SK-N-SH (cell line): ENCODE measurements around the gene ANGPTL7. TPM values are rescaled to one million over a fixed set of nuclear protein-coding genes. Genes with fewer than 3 reads are reported as not detected.

ENCODE experiments used
- CTCF ChIA-PET: fragments of 300-600, 350-600 bp; formaldehyde crosslinking; extraction: SDS; loops from one replicate; lab custom pipeline; 2021; lab: Yijun Ruan, JAX
- POLR2A ChIA-PET: fragments of 350-600 bp; sonication (Branson Sonifier 250); formaldehyde crosslinking; extraction: SDS; loops from one replicate; lab custom pipeline; 2020; ENCODE audit warnings: antibody characterized with exemption, inconsistent platforms; lab: Yijun Ruan, JAX
- DNase-seq: peaks from one replicate; pipeline ENCODE4 v3.0.0; 2012
- H2AFZ ChIP-seq: fragments of 200-600 bp; sonication (generic); 2 replicates; pipeline ENCODE4 v1.8.1; 2016; ENCODE audit warnings: antibody characterized with exemption, mild to moderate bottlenecking, low read depth
- H3F3A ChIP-seq: fragments of 200-600 bp; sonication (generic); replicated peaks from 2 replicates; pipeline ENCODE3; 2016; ENCODE audit warnings: antibody characterized with exemption, mild to moderate bottlenecking; ENCODE audit not compliant: insufficient read depth
- H3K27ac ChIP-seq, 2 experiments: fragments of 200-500 bp in 1 of 2; fragments of 200-600 bp in 1 of 2; sonication (Bioruptor generic) in 1 of 2; sonication (generic), shearing (Covaris generic) in 1 of 2; 2 replicates each; pipeline versions ENCODE4 v1.5.1 to v1.6.1; 2014 to 2016; ENCODE audit warnings: low read depth in 2 of 2, inconsistent platforms in 1 of 2, low read length in 1 of 2, mild to moderate bottlenecking in 1 of 2, mixed read lengths in 1 of 2
- H3K27me3 ChIP-seq: fragments of 200-600 bp; sonication (generic), shearing (Covaris generic); 2 replicates; pipeline ENCODE4 v1.6.1; 2016; ENCODE audit warnings: mixed run types; ENCODE audit not compliant: insufficient read depth
- H3K36me3 ChIP-seq, 2 experiments: fragments of 200-500 bp in 1 of 2; fragments of 200-600 bp in 1 of 2; sonication (Bioruptor generic) in 1 of 2; sonication (generic) in 1 of 2; replicated peaks in 1 of 2; 2 replicates each; pipeline versions ENCODE3 to v1.5.1; 2014 to 2016; ENCODE audit warnings: low read length in 1 of 2, mild to moderate bottlenecking in 1 of 2; ENCODE audit not compliant: insufficient read depth in 2 of 2, control insufficient read depth in 1 of 2
- H3K4me1 ChIP-seq, 2 experiments: fragments of 200-500 bp in 1 of 2; fragments of 200-600 bp in 1 of 2; sonication (Bioruptor generic) in 1 of 2; sonication (generic), shearing (Covaris generic) in 1 of 2; 2 replicates each; pipeline versions ENCODE4 v1.5.1 to v1.6.1; 2014 to 2016; ENCODE audit warnings: low read depth in 1 of 2, low read length in 1 of 2, mixed run types in 1 of 2; ENCODE audit not compliant: insufficient read depth in 2 of 2, control insufficient read depth in 1 of 2
- H3K4me2 ChIP-seq: fragments of 200-600 bp; sonication (generic), shearing (Covaris generic); 2 replicates; pipeline ENCODE4 v1.6.1; 2017; ENCODE audit warnings: mixed run types
- H3K4me3 ChIP-seq, 2 experiments: fragments of 200-500 bp in 1 of 2; fragments of 200-600 bp in 1 of 2; sonication (Bioruptor generic) in 1 of 2; sonication (generic), shearing (Covaris generic) in 1 of 2; 2 replicates each; pipeline versions ENCODE4 v1.5.1 to v1.8.1; 2014 to 2016; ENCODE audit warnings: low read depth in 2 of 2, inconsistent platforms in 1 of 2, low read length in 1 of 2, mild to moderate bottlenecking in 1 of 2, mixed read lengths in 1 of 2, moderate library complexity in 1 of 2
- H3K79me2 ChIP-seq: fragments of 200-600 bp; sonication (generic); 2 replicates; pipeline ENCODE4 v1.8.1; 2017; ENCODE audit warnings: mild to moderate bottlenecking; ENCODE audit not compliant: insufficient read depth
- H3K9ac ChIP-seq: fragments of 200-600 bp; sonication (generic); 2 replicates; pipeline ENCODE4 v1.6.1; 2017; ENCODE audit warnings: mixed run types
- H3K9me2 ChIP-seq: fragments of 200-600 bp; sonication (generic); 2 replicates; pipeline ENCODE4 v1.6.1; 2017; ENCODE audit warnings: mixed run types
- H3K9me3 ChIP-seq: fragments of 200-600 bp; sonication (generic); 2 replicates; pipeline ENCODE4 v1.6.1; 2017; ENCODE audit warnings: mixed run types, mild to moderate bottlenecking, moderate library complexity
- H4K20me1 ChIP-seq: fragments of 200-600 bp; sonication (generic); 2 replicates; pipeline ENCODE4 v1.6.1; 2017; ENCODE audit warnings: mild to moderate bottlenecking, mixed run types; ENCODE audit not compliant: insufficient read depth
- ELF1 ChIP-seq: IDR thresholded peaks from 2 replicates; pipeline ENCODE4 v1.4.0; 2012
- EZH2phosphoT487 ChIP-seq: fragments of 200-600 bp; sonication (generic); IDR thresholded peaks from 2 replicates; pipeline ENCODE4 v1.6.1; 2017; ENCODE audit warnings: low read depth, mixed run types, mild to moderate bottlenecking, antibody characterized with exemption, moderate library complexity, borderline replicate concordance
- FOSL2 ChIP-seq: IDR thresholded peaks from 2 replicates; pipeline ENCODE4 v1.4.0; 2012; ENCODE audit warnings: low read depth, mild to moderate bottlenecking, moderate library complexity, borderline replicate concordance
- GABPA ChIP-seq: IDR thresholded peaks from 2 replicates; pipeline ENCODE4 v1.4.0; 2012; ENCODE audit warnings: low read depth, mild to moderate bottlenecking
- MAX ChIP-seq: IDR thresholded peaks from 2 replicates; pipeline ENCODE4 v1.4.0; 2012; ENCODE audit warnings: low read depth
- MEF2A ChIP-seq: IDR thresholded peaks from 2 replicates; pipeline ENCODE4 v1.4.0; 2012; ENCODE audit warnings: low read depth, borderline replicate concordance
- MXI1 ChIP-seq: IDR thresholded peaks from 2 replicates; pipeline ENCODE4 v1.6.1; 2012; ENCODE audit warnings: mild to moderate bottlenecking, low read depth, low read length, improper control_type of control experiment
- NFIC ChIP-seq: IDR thresholded peaks from 2 replicates; pipeline ENCODE4 v1.4.0; 2012; ENCODE audit warnings: borderline replicate concordance
- POLR2AphosphoS5 ChIP-seq: IDR thresholded peaks from 2 replicates; pipeline ENCODE4 v1.6.1; 2012; ENCODE audit warnings: low read depth, low read length
- RAD21 ChIP-seq: IDR thresholded peaks from 2 replicates; pipeline ENCODE4 v1.6.1; 2012; ENCODE audit warnings: mild to moderate bottlenecking, low read length
- RCOR1 ChIP-seq: fragments of 150-350 bp; IDR thresholded peaks from 2 replicates; pipeline ENCODE4 v1.6.1; 2017; ENCODE audit warnings: antibody characterized with exemption, low read length
- RFX5 ChIP-seq: IDR thresholded peaks from 2 replicates; pipeline ENCODE4 v1.6.1; 2012; ENCODE audit warnings: mild to moderate bottlenecking, improper control_type of control experiment, low read length
- RXRA ChIP-seq: IDR thresholded peaks from 2 replicates; pipeline ENCODE4 v1.4.0; 2012; ENCODE audit warnings: low read depth, mild to moderate bottlenecking, borderline replicate concordance
- TAF1 ChIP-seq: IDR thresholded peaks from 2 replicates; pipeline ENCODE4 v1.6.1; 2012; ENCODE audit warnings: low read depth, mild to moderate bottlenecking, low read length, moderate library complexity, borderline replicate concordance
- YY1 ChIP-seq: IDR thresholded peaks from 2 replicates; pipeline ENCODE4 v1.4.0; 2012; ENCODE audit warnings: low read depth, mild to moderate bottlenecking
- ZBTB33 ChIP-seq: IDR thresholded peaks from 2 replicates; pipeline ENCODE4 v1.4.0; 2012; ENCODE audit warnings: low read depth, borderline replicate concordance
- WGBS: methylation state at CpG from one replicate; pipeline ENCODE4 v1.1.6; 2017; ENCODE audit warnings: low lambda C conversion rate; 5-methylcytosine and 5-hydroxymethylcytosine counted together
- polyA plus RNA-seq, 3 experiments: library from polyadenylated mRNA; depleted of rRNA; stranded (reverse); fragments of >200 nt; gene quantifications; 2 replicates each; pipeline ENCODE4 v1.2.3, GENCODE V29; 2012
- TF ChIP-seq, protein P1 (sequence below): fragments of 150-350 bp; IDR thresholded peaks from 2 replicates; pipeline ENCODE4 v1.6.1; 2017; ENCODE audit warnings: antibody characterized with exemption, low read length, low read depth, borderline replicate concordance
- TF ChIP-seq, protein P2 (sequence below): fragments of 200-600 bp; sonication (generic); IDR thresholded peaks from 2 replicates; pipeline ENCODE4 v1.6.1; 2017; ENCODE audit warnings: antibody characterized with exemption, mild to moderate bottlenecking, moderate library complexity
- TF ChIP-seq, protein P3 (sequence below): IDR thresholded peaks from 2 replicates; pipeline ENCODE4 v1.4.0; 2012; ENCODE audit warnings: low read depth, borderline replicate concordance

The ANGPTL7 gene
- polyA plus RNA-seq, 1 of the 3 experiments (the other 2 are of a cell fraction): 0.08 TPM

DNA sequence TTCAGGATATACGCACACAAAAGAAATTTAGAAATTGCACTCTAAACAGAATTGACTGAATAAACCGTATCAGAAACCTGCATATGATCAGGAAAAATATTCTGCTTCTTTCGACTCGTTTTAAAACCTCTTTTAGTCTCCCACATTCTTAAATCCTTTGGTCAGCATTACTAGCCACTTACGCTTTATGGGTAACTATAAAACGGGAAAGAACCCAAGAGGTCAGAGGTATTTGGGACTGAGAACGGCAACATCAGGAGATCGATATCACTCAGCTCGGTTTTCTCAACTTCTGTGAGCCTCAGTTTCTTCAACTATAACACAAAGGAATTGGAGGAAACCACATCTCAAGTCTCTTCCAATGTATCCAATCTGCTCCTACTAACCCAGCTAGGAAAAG is 36.4 kb upstream of the ANGPTL7 start:
- Histone ChIP-seq H3K9ac (no peak overlapping the region), H3K36me3 (peaks cover 20 to 42% of the 10 kb centered on the region in 2 experiments), H3K4me1 (peaks cover 5 to 7% of the 10 kb centered on the region in 2 experiments), H3F3A (peaks cover 10% of the 10 kb centered on the region), H3K27me3 (no peaks in the 10 kb centered on the region), H3K27ac (no peak overlapping the region), H3K4me2 (no peak overlapping the region), H3K9me3 (no peaks in the 10 kb centered on the region), H3K4me3 (no peak overlapping the region), H3K9me2 (no peaks in the 10 kb centered on the region), H2AFZ (no peak overlapping the region), H3K79me2 (no peaks in the 10 kb centered on the region), H4K20me1 (no peaks in the 10 kb centered on the region)
- ChIA-PET POLR2A (no interaction called here), CTCF (interaction anchor here (1.2 kb wide), 1 partner anchor 20 kb away, joined by 6 read pairs; no protein-coding TSS in a partner anchor)
- no peak for DNase-seq
- TF ChIP-seq TAF1 (no peak), ELF1 (no peak), RFX5 (no peak), YY1 (no peak), ZBTB33 (no peak), POLR2AphosphoS5 (no peak), EZH2phosphoT487 (no peak)
- TF ChIP-seq, protein P1, sequence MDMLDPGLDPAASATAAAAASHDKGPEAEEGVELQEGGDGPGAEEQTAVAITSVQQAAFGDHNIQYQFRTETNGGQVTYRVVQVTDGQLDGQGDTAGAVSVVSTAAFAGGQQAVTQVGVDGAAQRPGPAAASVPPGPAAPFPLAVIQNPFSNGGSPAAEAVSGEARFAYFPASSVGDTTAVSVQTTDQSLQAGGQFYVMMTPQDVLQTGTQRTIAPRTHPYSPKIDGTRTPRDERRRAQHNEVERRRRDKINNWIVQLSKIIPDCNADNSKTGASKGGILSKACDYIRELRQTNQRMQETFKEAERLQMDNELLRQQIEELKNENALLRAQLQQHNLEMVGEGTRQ: no peak
- 97% methylated on average over 9 of the region's 9 CpGs for WGBS

- Histone ChIP-seq H3K27me3 (no peaks in the 10 kb centered on the region), H3K4me1 (peaks cover 7 to 8% of the 10 kb centered on the region in 2 experiments), H3K27ac (no peak overlapping the region), H3K4me3 (no peak overlapping the region), H4K20me1 (no peaks in the 10 kb centered on the region), H3K9ac (no peak overlapping the region), H2AFZ (no peak overlapping the region), H3F3A (peaks cover 10% of the 10 kb centered on the region), H3K9me2 (no peaks in the 10 kb centered on the region), H3K79me2 (no peaks in the 10 kb centered on the region), H3K36me3 (peaks cover 20 to 42% of the 10 kb centered on the region in 2 experiments), H3K9me3 (no peaks in the 10 kb centered on the region), H3K4me2 (no peak overlapping the region)
- no peak for TF ChIP-seq RFX5
- TF ChIP-seq MEF2A: no peak
- TF ChIP-seq YY1: no peak
- TF ChIP-seq NFIC: no peak
- TF ChIP-seq POLR2AphosphoS5: no peak
- TF ChIP-seq FOSL2: no peak
- TF ChIP-seq, protein P2, sequence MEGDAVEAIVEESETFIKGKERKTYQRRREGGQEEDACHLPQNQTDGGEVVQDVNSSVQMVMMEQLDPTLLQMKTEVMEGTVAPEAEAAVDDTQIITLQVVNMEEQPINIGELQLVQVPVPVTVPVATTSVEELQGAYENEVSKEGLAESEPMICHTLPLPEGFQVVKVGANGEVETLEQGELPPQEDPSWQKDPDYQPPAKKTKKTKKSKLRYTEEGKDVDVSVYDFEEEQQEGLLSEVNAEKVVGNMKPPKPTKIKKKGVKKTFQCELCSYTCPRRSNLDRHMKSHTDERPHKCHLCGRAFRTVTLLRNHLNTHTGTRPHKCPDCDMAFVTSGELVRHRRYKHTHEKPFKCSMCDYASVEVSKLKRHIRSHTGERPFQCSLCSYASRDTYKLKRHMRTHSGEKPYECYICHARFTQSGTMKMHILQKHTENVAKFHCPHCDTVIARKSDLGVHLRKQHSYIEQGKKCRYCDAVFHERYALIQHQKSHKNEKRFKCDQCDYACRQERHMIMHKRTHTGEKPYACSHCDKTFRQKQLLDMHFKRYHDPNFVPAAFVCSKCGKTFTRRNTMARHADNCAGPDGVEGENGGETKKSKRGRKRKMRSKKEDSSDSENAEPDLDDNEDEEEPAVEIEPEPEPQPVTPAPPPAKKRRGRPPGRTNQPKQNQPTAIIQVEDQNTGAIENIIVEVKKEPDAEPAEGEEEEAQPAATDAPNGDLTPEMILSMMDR: no peak
- TF ChIP-seq RCOR1: no peak
- TF ChIP-seq GABPA: no peak
- no peak for TF ChIP-seq MXI1
- TF ChIP-seq MAX: no peak
- TF ChIP-seq, protein P3, sequence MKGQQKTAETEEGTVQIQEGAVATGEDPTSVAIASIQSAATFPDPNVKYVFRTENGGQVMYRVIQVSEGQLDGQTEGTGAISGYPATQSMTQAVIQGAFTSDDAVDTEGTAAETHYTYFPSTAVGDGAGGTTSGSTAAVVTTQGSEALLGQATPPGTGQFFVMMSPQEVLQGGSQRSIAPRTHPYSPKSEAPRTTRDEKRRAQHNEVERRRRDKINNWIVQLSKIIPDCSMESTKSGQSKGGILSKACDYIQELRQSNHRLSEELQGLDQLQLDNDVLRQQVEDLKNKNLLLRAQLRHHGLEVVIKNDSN: no peak
- no peak for TF ChIP-seq RAD21
- no peak for TF ChIP-seq RXRA
- no peak for DNase-seq
- POLR2A ChIA-PET: no interaction called here
- CTCF ChIA-PET: interaction anchor here (1.2 kb wide), 1 partner anchor 20 kb away, joined by 6 read pairs; no protein-coding TSS in a partner anchor
- WGBS: 96% methylated on average over 3 of the region's 3 CpGs
These were observed 36.0 kb upstream of the ANGPTL7 start for GRCh38 chr1:11153184-11153583.
